ENCODE data around the gene CTBS. TPM values are rescaled to one million over a fixed set of nuclear protein-coding genes. Genes with fewer than 3 reads are reported as not detected.

Gene CTBS
- total and polyA plus RNA-seq, 2 experiments from 2014 or later, result 25.4 to 33.6 TPM

GRCh38 chr1:84582802-84583587 is 8.8 kb upstream of the CTBS start:
- Histone ChIP-seq H4K20me1 (ENCODE audit: insufficient read depth, poor library complexity, severe bottlenecking) (no peaks in the 10 kb centered on the region), H3K4me3 (no peak overlapping the region), H3K4me1 (ENCODE audit: insufficient read depth) (peaks cover 9% of the 10 kb centered on the region), H3K9me3 (ENCODE audit: low read depth) (no peaks in the 10 kb centered on the region), H3K27me3 (no peaks in the 10 kb centered on the region), H3K9me2 (replicated peaks; ENCODE audit: insufficient read depth) (no peaks in the 10 kb centered on the region), H2AFZ (peak overlapping the region; percentile 52), H3K36me3 (replicated peaks; ENCODE audit: insufficient read depth, low read depth) (no peaks in the 10 kb centered on the region), H3K27ac (peak overlapping the region; percentile 83), H3K4me2 (peak overlapping the region; percentile 51), H3K79me2 (no peaks in the 10 kb centered on the region)
- TF ChIP-seq EZH2phosphoT487 (IDR thresholded peaks at IDR 0.05; ENCODE audit: low read depth, severe bottlenecking, unreplicated experiment) (no peak), EZH2 (IDR thresholded peaks at IDR 0.05; ENCODE audit: borderline replicate concordance) (no peak)
- TF ChIP-seq, protein P1, sequence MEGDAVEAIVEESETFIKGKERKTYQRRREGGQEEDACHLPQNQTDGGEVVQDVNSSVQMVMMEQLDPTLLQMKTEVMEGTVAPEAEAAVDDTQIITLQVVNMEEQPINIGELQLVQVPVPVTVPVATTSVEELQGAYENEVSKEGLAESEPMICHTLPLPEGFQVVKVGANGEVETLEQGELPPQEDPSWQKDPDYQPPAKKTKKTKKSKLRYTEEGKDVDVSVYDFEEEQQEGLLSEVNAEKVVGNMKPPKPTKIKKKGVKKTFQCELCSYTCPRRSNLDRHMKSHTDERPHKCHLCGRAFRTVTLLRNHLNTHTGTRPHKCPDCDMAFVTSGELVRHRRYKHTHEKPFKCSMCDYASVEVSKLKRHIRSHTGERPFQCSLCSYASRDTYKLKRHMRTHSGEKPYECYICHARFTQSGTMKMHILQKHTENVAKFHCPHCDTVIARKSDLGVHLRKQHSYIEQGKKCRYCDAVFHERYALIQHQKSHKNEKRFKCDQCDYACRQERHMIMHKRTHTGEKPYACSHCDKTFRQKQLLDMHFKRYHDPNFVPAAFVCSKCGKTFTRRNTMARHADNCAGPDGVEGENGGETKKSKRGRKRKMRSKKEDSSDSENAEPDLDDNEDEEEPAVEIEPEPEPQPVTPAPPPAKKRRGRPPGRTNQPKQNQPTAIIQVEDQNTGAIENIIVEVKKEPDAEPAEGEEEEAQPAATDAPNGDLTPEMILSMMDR (IDR thresholded peaks at IDR 0.05; ENCODE audit: poor library complexity), result no peak
- whole genome bisulfite sequencing (ENCODE audit: low lambda C conversion rate, missing lambda C conversion rate), result 57% methylated on average over 7 of the region's 7 CpGs
- peak; percentile 72 for DNase-seq (ENCODE audit: low spot score)

- H4K20me1 ChIP-seq (ENCODE audit: insufficient read depth, poor library complexity, severe bottlenecking), result no peaks in the 10 kb centered on the region
- no peaks in the 10 kb centered on the region for H3K9me2 ChIP-seq (replicated peaks; ENCODE audit: insufficient read depth)
- H3K4me2 ChIP-seq, result no peak overlapping the region
- DNase-seq (ENCODE audit: low spot score), result no peak
- no peaks in the 10 kb centered on the region for H3K79me2 ChIP-seq
- H3K27ac ChIP-seq, result no peak overlapping the region
- no peaks in the 10 kb centered on the region for H3K27me3 ChIP-seq
- peaks cover 9% of the 10 kb centered on the region for H3K4me1 ChIP-seq (ENCODE audit: insufficient read depth)
- H3K4me3 ChIP-seq, result no peak overlapping the region
- no peaks in the 10 kb centered on the region for H3K9me3 ChIP-seq (ENCODE audit: low read depth)
- WGBS (ENCODE audit: low lambda C conversion rate, missing lambda C conversion rate), result 85% methylated on average over 3 of the region's 3 CpGs
- TF ChIP-seq EZH2 (IDR thresholded peaks at IDR 0.05; ENCODE audit: borderline replicate concordance) (no peak), EZH2phosphoT487 (IDR thresholded peaks at IDR 0.05; ENCODE audit: low read depth, severe bottlenecking, unreplicated experiment) (no peak)
- TF ChIP-seq, protein P1 (IDR thresholded peaks at IDR 0.05; ENCODE audit: poor library complexity), result no peak
- H3K36me3 ChIP-seq (replicated peaks; ENCODE audit: insufficient read depth, low read depth), result no peaks in the 10 kb centered on the region
- H2AFZ ChIP-seq, result no peak overlapping the region
Measured at GRCh38 chr1:84581648-84582047, 7.4 kb upstream of the CTBS start.

- DNase-seq (ENCODE audit: low spot score), result no peak
- Histone ChIP-seq H4K20me1 (ENCODE audit: insufficient read depth, poor library complexity, severe bottlenecking) (no peaks in the 10 kb centered on the region), H3K27ac (peak overlapping the region; percentile 50), H3K4me1 (ENCODE audit: insufficient read depth) (peaks cover 5% of the 10 kb centered on the region), H3K9me2 (replicated peaks; ENCODE audit: insufficient read depth) (no peaks in the 10 kb centered on the region), H3K9me3 (ENCODE audit: low read depth) (no peaks in the 10 kb centered on the region), H3K36me3 (replicated peaks; ENCODE audit: insufficient read depth, low read depth) (no peaks in the 10 kb centered on the region), H2AFZ (peak overlapping the region; percentile 41), H3K4me3 (no peak overlapping the region), H3K4me2 (peak overlapping the region; percentile 78), H3K79me2 (peaks cover 13% of the 10 kb centered on the region), H3K27me3 (no peaks in the 10 kb centered on the region)
- WGBS (ENCODE audit: low lambda C conversion rate, missing lambda C conversion rate), result 72% methylated on average over 7 of the region's 7 CpGs
- TF ChIP-seq EZH2 (IDR thresholded peaks at IDR 0.05; ENCODE audit: borderline replicate concordance) (no peak), EZH2phosphoT487 (IDR thresholded peaks at IDR 0.05; ENCODE audit: low read depth, severe bottlenecking, unreplicated experiment) (no peak)
- TF ChIP-seq, protein P1 (IDR thresholded peaks at IDR 0.05; ENCODE audit: poor library complexity), result no peak
Measured at GRCh38 chr1:84574936-84575335, 696 bp upstream of the CTBS start.

Measured in hepatocyte (in vitro differentiated cells).